OCI-LY3 (cell line): ENCODE results near the gene UBE4A.

ENCODE experiments used
- H2AFZ ChIP-seq: fragments of 200-600, 300-600 bp; shearing (Covaris generic); 2 replicates; pipeline ENCODE4 v1.6.0; 2014; ENCODE audit warnings: antibody characterized with exemption, low read depth, low read length
- H3K27ac ChIP-seq: fragments of 200-600, 300-600 bp; sonication (generic); 2 replicates; pipeline ENCODE4 v1.5.1; 2014; ENCODE audit warnings: mild to moderate bottlenecking, low read length, moderate library complexity, mixed read lengths
- H3K27me3 ChIP-seq: fragments of 200-600, 300-600 bp; sonication (generic); 2 replicates; pipeline ENCODE4 v1.6.1; 2014; ENCODE audit warnings: low read depth, low read length, mixed read lengths
- H3K36me3 ChIP-seq: fragments of 200-600, 300-600 bp; sonication (generic); replicated peaks from 2 replicates; pipeline ENCODE3; 2014; ENCODE audit warnings: low read depth, low read length, mixed read lengths
- H3K4me1 ChIP-seq: fragments of 300-600, 200-600 bp; sonication (generic); 2 replicates; pipeline ENCODE4 v1.6.1; 2014; ENCODE audit warnings: low read length, mixed read lengths
- H3K4me2 ChIP-seq: fragments of 200-600, 300-600 bp; sonication (generic); 2 replicates; pipeline ENCODE4 v1.6.1; 2014; ENCODE audit warnings: low read length, mixed read lengths
- H3K4me3 ChIP-seq: fragments of 300-600, 200-600 bp; sonication (generic); 2 replicates; pipeline ENCODE4 v1.5.1; 2014; ENCODE audit warnings: antibody characterized with exemption, mild to moderate bottlenecking, low read length, moderate library complexity
- H3K79me2 ChIP-seq: fragments of 300-600, 200-600 bp; shearing (Covaris generic); 2 replicates; pipeline ENCODE4 v1.6.1; 2014; ENCODE audit warnings: mild to moderate bottlenecking, low read length, mixed read lengths
- H3K9ac ChIP-seq: fragments of 300-600, 200-600 bp; shearing (Covaris generic); 2 replicates; pipeline ENCODE4 v1.6.0; 2014; ENCODE audit warnings: mild to moderate bottlenecking, low read length, moderate library complexity
- H3K9me3 ChIP-seq: fragments of 200-600, 300-600 bp; shearing (Covaris generic); 2 replicates; pipeline ENCODE4 v1.6.1; 2014; ENCODE audit warnings: low read length, mixed read lengths; ENCODE audit not compliant: insufficient read depth
- H4K20me1 ChIP-seq: fragments of 200-600, 300-600 bp; sonication (generic); 2 replicates; pipeline ENCODE4 v1.6.1; 2016; ENCODE audit warnings: low read length, mixed read lengths; ENCODE audit not compliant: insufficient read depth
- EZH2phosphoT487 ChIP-seq: fragments of 200-600 bp; shearing (Covaris generic); IDR thresholded peaks from 2 replicates; pipeline ENCODE4 v1.6.1; 2018; ENCODE audit warnings: antibody characterized with exemption, mixed run types, low read depth
- TF ChIP-seq, protein P1 (sequence below): fragments of 200-600, 300-600 bp; sonication (generic); IDR thresholded peaks from 2 replicates; pipeline ENCODE4 v1.5.1; 2014; ENCODE audit warnings: antibody characterized with exemption, low read length, low read depth

Gene UBE4A

DNA sequence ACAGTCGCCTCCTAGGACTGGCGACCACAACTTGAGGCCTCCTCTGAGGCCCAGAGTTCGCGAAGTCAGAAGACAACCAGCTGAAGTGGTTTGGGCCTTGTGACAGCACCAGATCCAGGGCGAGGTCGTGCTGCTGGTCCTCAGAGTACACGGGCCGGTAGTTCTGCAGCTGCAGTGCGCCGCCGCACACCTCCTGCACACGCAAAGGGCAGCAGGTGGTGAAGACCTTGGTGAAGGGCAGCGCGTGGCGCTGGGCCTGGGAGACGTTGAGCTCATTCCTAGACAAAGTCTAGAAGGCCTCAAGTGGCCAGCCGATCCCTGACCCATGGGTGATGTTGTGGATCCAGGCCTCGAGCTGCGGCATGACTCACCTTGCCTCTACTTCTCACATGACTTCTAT, 36.7 kb upstream of the UBE4A start:
- H3K9ac ChIP-seq = no peak overlapping the region
- H4K20me1 ChIP-seq = no peaks in the 10 kb centered on the region
- H2AFZ ChIP-seq = no peak overlapping the region
- H3K9me3 ChIP-seq = no peaks in the 10 kb centered on the region
- H3K4me3 ChIP-seq = no peak overlapping the region
- H3K4me2 ChIP-seq = no peak overlapping the region
- H3K4me1 ChIP-seq = no peaks in the 10 kb centered on the region
- H3K27ac ChIP-seq = no peak overlapping the region
- peaks cover 4% of the 10 kb centered on the region; the same call in 1 of the 2 replicates for H3K27me3 ChIP-seq
- no peaks in the 10 kb centered on the region for H3K79me2 ChIP-seq
- no peaks in the 10 kb centered on the region for H3K36me3 ChIP-seq
- TF ChIP-seq EZH2phosphoT487 = no peak
- TF ChIP-seq, protein P1, sequence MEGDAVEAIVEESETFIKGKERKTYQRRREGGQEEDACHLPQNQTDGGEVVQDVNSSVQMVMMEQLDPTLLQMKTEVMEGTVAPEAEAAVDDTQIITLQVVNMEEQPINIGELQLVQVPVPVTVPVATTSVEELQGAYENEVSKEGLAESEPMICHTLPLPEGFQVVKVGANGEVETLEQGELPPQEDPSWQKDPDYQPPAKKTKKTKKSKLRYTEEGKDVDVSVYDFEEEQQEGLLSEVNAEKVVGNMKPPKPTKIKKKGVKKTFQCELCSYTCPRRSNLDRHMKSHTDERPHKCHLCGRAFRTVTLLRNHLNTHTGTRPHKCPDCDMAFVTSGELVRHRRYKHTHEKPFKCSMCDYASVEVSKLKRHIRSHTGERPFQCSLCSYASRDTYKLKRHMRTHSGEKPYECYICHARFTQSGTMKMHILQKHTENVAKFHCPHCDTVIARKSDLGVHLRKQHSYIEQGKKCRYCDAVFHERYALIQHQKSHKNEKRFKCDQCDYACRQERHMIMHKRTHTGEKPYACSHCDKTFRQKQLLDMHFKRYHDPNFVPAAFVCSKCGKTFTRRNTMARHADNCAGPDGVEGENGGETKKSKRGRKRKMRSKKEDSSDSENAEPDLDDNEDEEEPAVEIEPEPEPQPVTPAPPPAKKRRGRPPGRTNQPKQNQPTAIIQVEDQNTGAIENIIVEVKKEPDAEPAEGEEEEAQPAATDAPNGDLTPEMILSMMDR = no peak

DNA sequence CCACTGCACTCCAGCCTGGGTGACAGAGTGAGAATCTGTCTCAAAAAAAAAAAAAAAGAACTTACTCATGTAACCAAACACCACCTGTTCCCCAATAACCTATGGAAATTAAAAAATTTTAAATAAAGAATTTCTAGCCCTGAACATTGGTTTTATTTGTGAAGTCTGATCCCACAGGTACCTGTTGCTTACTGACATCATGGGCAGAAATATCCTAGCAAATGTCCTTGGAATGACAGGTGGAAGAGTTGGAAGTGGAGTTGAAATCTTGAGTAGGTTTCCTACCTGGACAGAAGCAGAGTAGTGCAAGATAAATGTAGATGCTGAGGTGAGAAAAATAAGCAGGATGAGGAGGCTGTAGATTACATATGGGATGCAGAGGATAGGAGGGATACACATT, 34.1 kb upstream of the UBE4A start:
- no peak overlapping the region for H3K9ac ChIP-seq
- H3K4me3 ChIP-seq = no peak overlapping the region
- no peaks in the 10 kb centered on the region for H4K20me1 ChIP-seq
- H3K36me3 ChIP-seq = no peaks in the 10 kb centered on the region
- TF ChIP-seq, protein P1 = no peak
- no peak for TF ChIP-seq EZH2phosphoT487
- no peaks in the 10 kb centered on the region for H3K79me2 ChIP-seq
- H3K9me3 ChIP-seq = no peaks in the 10 kb centered on the region
- H3K27me3 ChIP-seq = peaks cover 10% of the 10 kb centered on the region; the same call in 1 of the 2 replicates
- no peak overlapping the region for H3K27ac ChIP-seq
- no peak overlapping the region for H3K4me2 ChIP-seq
- no peaks in the 10 kb centered on the region for H3K4me1 ChIP-seq
- no peak overlapping the region for H2AFZ ChIP-seq

DNA sequence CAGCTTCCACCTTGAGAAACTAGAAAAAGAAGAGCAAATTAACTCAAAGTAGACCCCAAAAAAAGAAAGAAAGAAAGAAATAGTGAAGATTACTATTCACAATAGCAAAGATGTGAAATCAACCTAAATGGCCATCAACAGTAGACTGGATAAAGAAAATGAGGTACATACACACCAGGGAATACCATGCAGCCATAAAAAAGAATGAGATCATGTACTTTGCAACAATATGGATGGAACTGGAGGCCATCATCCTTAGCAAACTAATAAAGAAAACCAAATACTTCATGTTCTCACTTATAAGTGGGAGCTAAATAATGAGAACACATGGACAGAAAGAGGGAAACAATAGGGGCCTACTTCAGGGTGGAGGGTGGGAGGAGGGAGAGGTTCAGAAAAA, 30.7 kb upstream of the UBE4A start:
- Histone ChIP-seq H3K4me3 (no peak overlapping the region), H3K27me3 (peaks cover 10% of the 10 kb centered on the region; the same call in 1 of the 2 replicates), H3K4me2 (no peak overlapping the region), H3K4me1 (no peaks in the 10 kb centered on the region), H2AFZ (no peak overlapping the region), H3K9me3 (no peaks in the 10 kb centered on the region), H3K27ac (no peak overlapping the region), H3K79me2 (no peaks in the 10 kb centered on the region), H3K36me3 (no peaks in the 10 kb centered on the region), H4K20me1 (no peaks in the 10 kb centered on the region), H3K9ac (no peak overlapping the region)
- no peak for TF ChIP-seq EZH2phosphoT487
- TF ChIP-seq, protein P1 = no peak

DNA sequence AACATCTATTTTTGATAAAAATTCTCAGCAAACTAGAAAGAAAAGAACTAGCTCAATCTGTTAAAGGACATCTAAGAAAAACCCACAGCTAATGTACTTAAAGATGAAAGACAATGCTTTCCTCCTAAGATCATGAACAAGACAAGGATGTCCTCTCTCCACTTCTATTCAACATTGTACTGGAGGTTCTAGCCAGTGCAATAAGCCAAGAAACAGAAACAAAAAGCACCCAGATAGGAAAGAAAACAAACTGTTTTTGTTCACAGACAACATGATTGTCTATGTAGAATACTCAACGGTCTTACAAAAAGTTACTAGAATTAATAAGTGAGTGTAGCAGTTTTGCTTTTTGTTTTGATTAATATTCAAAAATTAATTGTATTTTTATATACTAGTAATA, 24.7 kb upstream of the UBE4A start:
- H3K9ac ChIP-seq = no peak overlapping the region
- no peaks in the 10 kb centered on the region for H3K79me2 ChIP-seq
- H3K9me3 ChIP-seq = no peaks in the 10 kb centered on the region
- no peaks in the 10 kb centered on the region for H3K4me1 ChIP-seq
- no peaks in the 10 kb centered on the region for H3K36me3 ChIP-seq
- H3K4me3 ChIP-seq = no peak overlapping the region
- H3K4me2 ChIP-seq = no peak overlapping the region
- H4K20me1 ChIP-seq = no peaks in the 10 kb centered on the region
- TF ChIP-seq, protein P1 = no peak
- no peak for TF ChIP-seq EZH2phosphoT487
- H3K27me3 ChIP-seq = no peaks in the 10 kb centered on the region
- no peak overlapping the region for H3K27ac ChIP-seq
- H2AFZ ChIP-seq = no peak overlapping the region
